Activated B cell treated with CpG ODN at 0.5 μM for 24 hours (primary cell): ENCODE measurements around the gene SEC14L6. TPM values are rescaled to one million over a fixed set of nuclear protein-coding genes. Genes with fewer than 3 reads are reported as not detected.

Experiments used
- ATAC-seq: fragments of 200-7000 bp; cut with Tn5 transposase; one replicate; pipeline ENCODE4 v1.10.0; 2021; ENCODE audit warnings: low read depth, mild to moderate bottlenecking, moderate library complexity
- CTCF ChIA-PET: fragments of 350-600 bp; sonication (Branson Sonifier 250); formaldehyde crosslinking; loops from one replicate; lab custom pipeline; 2021; ENCODE audit warnings: antibody characterized with exemption; lab: Charles Lee
- POLR2A ChIA-PET: fragments of 350-600 bp; sonication (Branson Sonifier 250); formaldehyde crosslinking; loops from one replicate; lab custom pipeline; 2021; ENCODE audit warnings: antibody characterized with exemption; lab: Charles Lee
- DNase-seq: peaks from one replicate; pipeline ENCODE4 v3.0.0; 2022
- H3K27ac Mint-ChIP-seq: one replicate; pipeline ENCODE4 v1.8.0; 2020; ENCODE audit warnings: mixed read lengths
- H3K27me3 Mint-ChIP-seq: one replicate; pipeline ENCODE4 v1.8.0; 2021; ENCODE audit warnings: mixed read lengths
- H3K36me3 Mint-ChIP-seq: one replicate; pipeline ENCODE4 v1.8.0; 2021; ENCODE audit warnings: low read depth, mixed read lengths
- H3K4me1 Mint-ChIP-seq: one replicate; pipeline ENCODE4 v1.8.0; 2021; ENCODE audit warnings: mixed read lengths
- H3K4me3 Mint-ChIP-seq: one replicate; pipeline ENCODE4 v1.8.0; 2020; ENCODE audit warnings: mild to moderate bottlenecking, mixed read lengths
- H3K9me3 Mint-ChIP-seq: one replicate; pipeline ENCODE4 v1.8.0; 2020; ENCODE audit warnings: mixed read lengths
- CTCF ChIP-seq: fragments of 200-600 bp; IDR thresholded peaks from one replicate; pipeline ENCODE4 v1.8.0; 2022; ENCODE audit warnings: antibody characterized with exemption, mild to moderate bottlenecking
- intact Hi-C: fragments of 100-400 bp; cut with micrococcal nuclease; formaldehyde crosslinking; loops from one replicate; pipeline ENCODE4 v1.15.1; 2024
- total RNA-seq: library from RNA; stranded (reverse); gene quantifications from 2 replicates; pipeline ENCODE4 v1.2.3, GENCODE V29; 2022

SEC14L6 gene
- total RNA-seq, 1 donor from 2014 or later = not detected

- Mint-ChIP-seq H3K4me1 (no peaks in the 10 kb centered on the region), H3K4me3 (no peak overlapping the region), H3K27ac (no peak overlapping the region), H3K9me3 (no peaks in the 10 kb centered on the region), H3K27me3 (peaks cover 23% of the 10 kb centered on the region), H3K36me3 (no peaks in the 10 kb centered on the region)
- ATAC-seq (no peak), DNase-seq (no peak)
- ChIA-PET POLR2A (no interaction called here), CTCF (no interaction called here)
- intact Hi-C loops = no loop called here
- no peak for TF ChIP-seq CTCF
Measured at GRCh38 chr22:30507670-30508069, 38.9 kb downstream of the SEC14L6 start.

DNA sequence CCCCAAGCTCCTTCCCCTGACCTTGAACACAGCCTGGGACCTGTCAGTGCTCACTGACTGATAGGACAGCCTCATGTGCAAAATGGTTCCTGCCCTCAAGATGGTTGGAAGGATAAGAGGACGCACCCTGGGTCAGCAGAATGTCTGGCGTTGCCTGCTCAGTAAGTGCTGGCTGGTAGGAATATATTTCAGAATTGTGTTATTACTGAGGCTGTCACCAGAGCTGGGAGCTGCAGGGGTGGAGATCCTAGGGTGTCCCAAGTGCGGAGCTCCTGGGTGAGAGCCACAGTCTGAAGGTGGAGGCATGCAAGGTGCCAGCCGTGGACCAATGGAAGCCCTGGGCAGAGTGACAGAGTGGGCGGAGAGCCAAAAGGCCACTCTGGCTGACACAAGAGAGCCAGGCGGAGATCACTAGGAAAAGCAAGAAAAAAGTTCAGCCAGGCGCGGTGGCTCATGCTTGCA, 40.0 kb downstream of the SEC14L6 start:
- Mint-ChIP-seq H3K4me1 (no peaks in the 10 kb centered on the region), H3K27ac (no peak overlapping the region), H3K36me3 (no peaks in the 10 kb centered on the region), H3K4me3 (no peak overlapping the region), H3K9me3 (no peaks in the 10 kb centered on the region), H3K27me3 (peaks cover 25% of the 10 kb centered on the region)
- TF ChIP-seq CTCF = no peak
- ChIA-PET POLR2A (no interaction called here), CTCF (no interaction called here)
- no peak for ATAC-seq
- no peak for DNase-seq
- intact Hi-C loops = no loop called here

DNA sequence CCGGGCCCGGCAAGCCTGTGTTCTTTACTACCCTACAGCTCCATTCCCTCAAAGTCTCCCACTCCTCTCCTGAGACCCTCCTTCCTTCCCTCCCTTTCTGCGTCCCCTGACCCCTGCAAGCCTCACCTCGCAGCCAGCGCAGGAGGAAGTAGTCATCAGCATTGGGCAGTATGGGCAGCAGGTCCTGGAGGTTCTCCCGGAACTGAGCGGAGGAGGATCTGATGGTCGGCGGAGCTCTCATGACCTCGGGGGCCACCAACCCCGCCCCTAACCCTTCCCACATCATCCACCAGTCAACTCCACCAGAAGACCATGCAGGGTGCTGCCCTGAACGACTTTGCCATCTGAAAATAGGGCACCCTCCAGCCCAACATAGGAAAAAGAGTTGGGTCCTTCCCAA, 43.0 kb downstream of the SEC14L6 start:
- Mint-ChIP-seq H3K4me1 (no peaks in the 10 kb centered on the region), H3K4me3 (no peak overlapping the region), H3K27ac (no peak overlapping the region), H3K27me3 (peaks cover 27% of the 10 kb centered on the region), H3K9me3 (no peaks in the 10 kb centered on the region), H3K36me3 (no peaks in the 10 kb centered on the region)
- no peak for ATAC-seq
- ChIA-PET POLR2A (no interaction called here), CTCF (no interaction called here)
- intact Hi-C loops = no loop called here
- DNase-seq = no peak
- no peak for TF ChIP-seq CTCF

DNA sequence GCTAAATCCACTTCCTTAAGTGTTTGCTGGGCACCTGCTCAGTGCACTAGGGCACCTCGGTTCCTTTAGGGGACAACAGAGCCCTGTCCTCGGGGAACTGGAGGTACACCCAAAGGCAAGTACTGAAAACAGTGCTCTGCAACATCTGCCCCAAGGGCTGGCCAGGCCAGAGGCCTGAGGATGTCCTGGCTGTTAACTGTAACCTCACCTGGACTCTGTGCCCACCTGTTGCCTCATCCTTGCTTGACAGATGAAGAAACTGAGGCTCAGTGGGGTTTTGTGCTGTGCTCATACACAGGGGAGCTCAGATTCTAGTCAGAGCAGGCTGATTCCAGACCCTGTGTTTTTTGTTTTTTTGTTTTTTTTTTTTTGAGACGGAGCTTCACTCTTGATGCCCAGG, 43.6 kb downstream of the SEC14L6 start:
- CTCF ChIA-PET = no interaction called here

GRCh38 chr22:30502153-30502552, 44.4 kb downstream of the SEC14L6 start:
- Mint-ChIP-seq H3K4me3 (no peak overlapping the region), H3K27me3 (peaks cover 30% of the 10 kb centered on the region), H3K27ac (no peak overlapping the region), H3K9me3 (no peaks in the 10 kb centered on the region), H3K36me3 (no peaks in the 10 kb centered on the region), H3K4me1 (no peaks in the 10 kb centered on the region)
- no peak for DNase-seq
- TF ChIP-seq CTCF = no peak
- no peak for ATAC-seq
- ChIA-PET POLR2A (no interaction called here), CTCF (no interaction called here)
- intact Hi-C loops = no loop called here

More for the DNA sequence above, 43.6 kb downstream of the SEC14L6 start:
- intact Hi-C loops = no loop called here
- H3K27ac Mint-ChIP-seq = no peak overlapping the region
- H3K4me1 Mint-ChIP-seq = no peaks in the 10 kb centered on the region
- DNase-seq (no peak), ATAC-seq (no peak)
- no peaks in the 10 kb centered on the region for H3K36me3 Mint-ChIP-seq
- peaks cover 27% of the 10 kb centered on the region for H3K27me3 Mint-ChIP-seq
- no peaks in the 10 kb centered on the region for H3K9me3 Mint-ChIP-seq
- no peak for TF ChIP-seq CTCF
- H3K4me3 Mint-ChIP-seq = no peak overlapping the region
- POLR2A ChIA-PET = no interaction called here
